GM19395 (cell line): Measurements from ENCODE around the gene PLIN4.
"Not testable (repeated sequence)": the region's sequence is repeated elsewhere in the genome, so short reads cannot be mapped to it uniquely, and the experiment has no call there.

ENCODE experiments used
- ATAC-seq: cut with Tn5 transposase; IDR thresholded peaks from one replicate; pipeline ENCODE4 v1.9.1; 2021; ENCODE audit warnings: mild to moderate bottlenecking, moderate library complexity; ENCODE audit not compliant: unreplicated experiment

Gene PLIN4

GRCh38 chr19:4518345-4519171, at the start of gene PLIN4:
Gene PLIN4, minus strand, starts transcription at chr19:4518486. Its CDS starts 214 bp downstream, at chr19:4518272.
- ATAC-seq, result no peak

GRCh38 chr19:4567584-4568071, 49.3 kb upstream of the PLIN4 start:
- no peak for ATAC-seq

GRCh38 chr19:4566402-4567051, 48.2 kb upstream of the PLIN4 start:
- no peak for ATAC-seq

- ATAC-seq, result not testable (repeated sequence)
Measured at GRCh38 chr19:4563562-4563961, 45.3 kb upstream of the PLIN4 start.

GRCh38 chr19:4562085-4562484, 43.8 kb upstream of the PLIN4 start:
- not testable (repeated sequence) for ATAC-seq

- no peak for ATAC-seq
Measured at GRCh38 chr19:4559569-4559968, 41.3 kb upstream of the PLIN4 start, which contains the start of gene SEMA6B. Gene SEMA6B, minus strand, starts transcription at chr19:4559684. Its CDS starts 1,227 bp downstream, at chr19:4558457.

GRCh38 chr19:4557971-4558941, 40.0 kb upstream of the PLIN4 start:
- ATAC-seq, result no peak

- ATAC-seq, result no peak
Measured at GRCh38 chr19:4557144-4557970, 39.1 kb upstream of the PLIN4 start.

- ATAC-seq, result no peak
Measured at GRCh38 chr19:4556597-4557127, 38.4 kb upstream of the PLIN4 start.

- no peak for ATAC-seq
Measured at GRCh38 chr19:4555657-4556561, 37.6 kb upstream of the PLIN4 start.

- no peak for ATAC-seq
Measured at GRCh38 chr19:4554717-4555116, 36.4 kb upstream of the PLIN4 start.

- no peak for ATAC-seq
Measured at GRCh38 chr19:4553775-4554174, 35.5 kb upstream of the PLIN4 start.

GRCh38 chr19:4553092-4553695, 34.9 kb upstream of the PLIN4 start:
- ATAC-seq, result no peak

GRCh38 chr19:4552525-4552819, 34.2 kb upstream of the PLIN4 start:
- ATAC-seq, result no peak

- ATAC-seq, result no peak
Measured at GRCh38 chr19:4550479-4551050, 32.3 kb upstream of the PLIN4 start.

GRCh38 chr19:4550018-4550417, 31.7 kb upstream of the PLIN4 start:
- ATAC-seq, result no peak

GRCh38 chr19:4548238-4548584, 29.9 kb upstream of the PLIN4 start:
- no peak for ATAC-seq
